Mesenchymal stem cell (in vitro differentiated cells and primary cell): Measurements from ENCODE around the gene NGB.

Source experiments
- DNase-seq: peaks from one replicate; pipeline ENCODE4 v3.0.0-alpha.2; 2013
- H2AFZ ChIP-seq: one replicate; pipeline ENCODE4 v1.6.1; 2013; ENCODE audit warnings: low read depth, mild to moderate bottlenecking, control low read depth, inconsistent platforms, low read length, moderate library complexity
- H2AK5ac ChIP-seq: 2 replicates; pipeline ENCODE4 v1.6.1; 2013; ENCODE audit warnings: low read length, moderate library complexity, mild to moderate bottlenecking, inconsistent platforms; ENCODE audit not compliant: severe bottlenecking
- H2BK120ac ChIP-seq: one replicate; pipeline ENCODE4 v1.6.1; 2013; ENCODE audit warnings: low read depth, mild to moderate bottlenecking, inconsistent platforms, low read length, moderate library complexity
- H2BK12ac ChIP-seq, 2 experiments: one replicate each; pipeline ENCODE4 v1.6.1; 2013; ENCODE audit warnings: inconsistent platforms in 2 of 2, low read length in 2 of 2, mild to moderate bottlenecking in 2 of 2, moderate library complexity in 2 of 2, control low read depth in 1 of 2
- H2BK15ac ChIP-seq: one replicate; pipeline ENCODE4 v1.6.1; 2013; ENCODE audit warnings: mild to moderate bottlenecking, low read depth, inconsistent platforms; ENCODE audit not compliant: poor library complexity, severe bottlenecking
- H2BK5ac ChIP-seq: 2 replicates; pipeline ENCODE4 v1.6.1; 2013; ENCODE audit warnings: low read depth, mild to moderate bottlenecking, low read length, control low read depth, inconsistent platforms; ENCODE audit not compliant: poor library complexity, severe bottlenecking
- H3K14ac ChIP-seq, 2 experiments: one replicate each; pipeline ENCODE4 v1.6.1; 2013; ENCODE audit warnings: inconsistent platforms in 2 of 2, low read length in 2 of 2, control low read depth in 1 of 2, mild to moderate bottlenecking in 1 of 2, moderate library complexity in 1 of 2
- H3K18ac ChIP-seq, 2 experiments: one replicate each; pipeline ENCODE4 v1.6.1; 2013; ENCODE audit warnings: inconsistent platforms in 2 of 2, low read length in 2 of 2, control low read depth in 1 of 2, low read depth in 1 of 2, mild to moderate bottlenecking in 1 of 2
- H3K23ac ChIP-seq, 2 experiments: one replicate each; pipeline ENCODE4 v1.6.1; 2013; ENCODE audit warnings: inconsistent platforms in 2 of 2, low read length in 2 of 2, mild to moderate bottlenecking in 2 of 2, moderate library complexity in 2 of 2, control low read depth in 1 of 2
- H3K27ac ChIP-seq: 2 replicates; pipeline ENCODE4 v1.5.1; 2013; ENCODE audit warnings: mild to moderate bottlenecking, moderate library complexity, low read length, control low read depth, inconsistent platforms; ENCODE audit not compliant: poor library complexity, severe bottlenecking
- H3K27me3 ChIP-seq, 2 experiments: 2 replicates each; pipeline versions ENCODE4 v1.6.1 to v1.7.0; 2013; ENCODE audit warnings: low read length in 2 of 2, mild to moderate bottlenecking in 2 of 2, moderate library complexity in 2 of 2, control low read depth in 1 of 2, inconsistent platforms in 1 of 2; ENCODE audit not compliant: control insufficient read depth in 1 of 2, insufficient read depth in 1 of 2
- H3K36me3 ChIP-seq, 2 experiments: 2 replicates each; pipeline versions ENCODE4 v1.6.1 to v1.7.0; 2013; ENCODE audit warnings: low read length in 2 of 2, control low read depth in 1 of 2, inconsistent platforms in 1 of 2, low read depth in 1 of 2, mild to moderate bottlenecking in 1 of 2; ENCODE audit not compliant: insufficient read depth in 2 of 2, control insufficient read depth in 1 of 2
- H3K4ac ChIP-seq, 2 experiments: one replicate each; pipeline ENCODE4 v1.6.1; 2013; ENCODE audit warnings: inconsistent platforms in 2 of 2, low read length in 2 of 2, mild to moderate bottlenecking in 2 of 2, moderate library complexity in 2 of 2, control low read depth in 1 of 2, low read depth in 1 of 2
- H3K4me1 ChIP-seq: 2 replicates; pipeline ENCODE4 v1.6.1; 2013; ENCODE audit warnings: low read depth, low read length, control low read depth; ENCODE audit not compliant: control insufficient read depth, insufficient read depth
- H3K4me2 ChIP-seq: 2 replicates; pipeline ENCODE4 v1.6.1; 2013; ENCODE audit warnings: low read length, mild to moderate bottlenecking, inconsistent platforms; ENCODE audit not compliant: poor library complexity, severe bottlenecking
- H3K4me3 ChIP-seq, 2 experiments: 2 replicates each; pipeline versions ENCODE4 v1.5.1 to v1.7.0; 2013; ENCODE audit warnings: low read length in 2 of 2, mild to moderate bottlenecking in 2 of 2, control low read depth in 1 of 2, low read depth in 1 of 2; ENCODE audit not compliant: insufficient read depth in 1 of 2
- H3K79me1 ChIP-seq: replicated peaks from 2 replicates; pipeline ENCODE4 v1.6.1; 2013; ENCODE audit warnings: mild to moderate bottlenecking, control low read depth, low read length, inconsistent platforms; ENCODE audit not compliant: poor library complexity, severe bottlenecking
- H3K9ac ChIP-seq: 2 replicates; pipeline ENCODE4 v1.7.0; 2013; ENCODE audit warnings: mild to moderate bottlenecking, low read length, moderate library complexity
- H3K9me3 ChIP-seq: 2 replicates; pipeline ENCODE4 v1.7.0; 2013; ENCODE audit warnings: mild to moderate bottlenecking, low read length; ENCODE audit not compliant: control insufficient read depth
- H4K8ac ChIP-seq: one replicate; pipeline ENCODE4 v1.6.1; 2013; ENCODE audit warnings: inconsistent platforms, mild to moderate bottlenecking, low read length, moderate library complexity
- H4K91ac ChIP-seq: one replicate; pipeline ENCODE4 v1.6.1; 2013; ENCODE audit warnings: mild to moderate bottlenecking, low read length, inconsistent platforms
- WGBS: methylation state at CpG from one replicate; pipeline ENCODE4 v1.1.7; 2013; ENCODE audit warnings: mixed read lengths; 5-methylcytosine and 5-hydroxymethylcytosine counted together

NGB gene

DNA sequence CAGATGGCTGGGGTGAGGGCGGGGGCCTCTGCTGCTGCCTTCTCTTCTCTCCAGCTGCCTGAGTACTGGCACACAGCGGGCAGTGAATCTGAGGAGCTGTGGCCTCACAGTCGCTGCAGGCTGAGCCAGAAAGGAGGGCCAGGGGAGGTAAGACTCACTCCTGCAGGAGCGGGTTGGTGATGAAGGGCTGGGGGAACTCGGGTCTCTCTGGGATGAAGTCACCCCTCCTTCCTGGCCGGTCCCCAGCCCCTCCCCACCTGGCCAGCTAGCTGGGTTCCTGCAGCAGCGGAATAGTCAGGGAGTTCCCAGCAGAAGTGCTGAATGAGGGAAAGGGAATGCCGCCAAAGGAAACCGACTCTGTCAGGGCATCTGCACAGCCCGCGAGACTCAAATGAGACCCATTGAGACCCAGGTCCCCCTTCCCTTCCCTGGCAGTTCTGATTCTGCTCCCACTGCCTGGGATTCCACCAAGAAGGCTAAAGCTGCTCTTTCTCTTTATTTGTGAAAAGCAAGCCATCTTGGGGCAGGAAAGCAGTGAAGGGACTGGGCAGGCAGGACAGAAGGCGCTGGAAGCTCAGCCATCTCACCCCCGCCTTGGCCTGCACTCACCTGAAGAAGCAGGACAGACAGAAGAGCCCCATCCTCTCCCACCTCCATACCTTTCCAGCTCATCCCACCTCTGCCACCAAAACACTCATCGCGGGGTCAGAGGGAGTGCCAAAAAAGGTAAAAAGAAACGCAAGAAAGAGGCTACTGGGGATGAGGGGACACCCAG lies 5.3 kb downstream of the NGB start:
- H3K27ac ChIP-seq, result no peak overlapping the region
- H2BK12ac ChIP-seq, result no peak overlapping the region
- no peak overlapping the region for H2AFZ ChIP-seq
- no peak overlapping the region for H2BK5ac ChIP-seq
- no peak overlapping the region for H3K4me2 ChIP-seq
- no peak overlapping the region for H2AK5ac ChIP-seq
- no peak overlapping the region for H3K9ac ChIP-seq
- no peak overlapping the region for H2BK15ac ChIP-seq
- H3K79me1 ChIP-seq, result no peaks in the 10 kb centered on the region
- H2BK120ac ChIP-seq, result no peak overlapping the region
- H3K27me3 ChIP-seq, result peaks cover 55 to 72% of the 10 kb centered on the region in 2 experiments
- no peak overlapping the region for H3K4ac ChIP-seq
- H3K36me3 ChIP-seq, result no peaks in the 10 kb centered on the region
- peaks cover 12% of the 10 kb centered on the region for H3K4me1 ChIP-seq
- DNase-seq, result no peak
- no peak overlapping the region for H4K8ac ChIP-seq
- no peak overlapping the region for H3K14ac ChIP-seq
- no peak overlapping the region for H3K18ac ChIP-seq
- H3K4me3 ChIP-seq, result no peak overlapping the region
- H3K9me3 ChIP-seq, result peaks cover 11% of the 10 kb centered on the region
- 64% methylated on average over 13 of the region's 16 CpGs for WGBS
- H3K23ac ChIP-seq, result no peak overlapping the region
- no peak overlapping the region for H4K91ac ChIP-seq

DNA sequence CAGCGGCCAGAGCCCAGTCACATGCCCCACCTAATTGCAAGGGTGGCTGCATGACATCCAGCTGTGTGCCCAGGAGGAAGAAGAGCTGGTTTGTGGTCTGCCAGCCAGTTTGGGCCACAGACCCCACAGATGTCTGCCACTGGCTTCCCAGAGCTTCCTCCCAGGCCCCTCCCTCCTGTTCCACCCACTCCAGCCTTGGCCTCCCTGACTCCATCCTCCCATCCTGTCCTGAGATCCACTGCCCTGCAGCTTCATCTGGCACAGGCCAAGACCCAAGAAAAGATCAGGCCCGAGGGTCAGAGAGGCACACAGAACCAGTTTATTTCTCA lies 5.9 kb downstream of the NGB start:
- H4K8ac ChIP-seq, result no peak overlapping the region

GRCh38 chr14:77264466-77265186 lies 6.4 kb downstream of the NGB start:
- H4K91ac ChIP-seq, result no peak overlapping the region
- 81% methylated on average over 16 of the region's 16 CpGs for WGBS
- no peak overlapping the region for H3K4me2 ChIP-seq
- peaks cover 11% of the 10 kb centered on the region for H3K9me3 ChIP-seq
- no peak overlapping the region for H3K4ac ChIP-seq
- no peak overlapping the region for H4K8ac ChIP-seq
- H2AK5ac ChIP-seq, result no peak overlapping the region
- DNase-seq, result no peak
- no peaks in the 10 kb centered on the region for H3K79me1 ChIP-seq
- H3K23ac ChIP-seq, result no peak overlapping the region
- no peak overlapping the region for H3K27ac ChIP-seq
- no peak overlapping the region for H2BK120ac ChIP-seq
- no peak overlapping the region for H3K18ac ChIP-seq
- H3K4me3 ChIP-seq, result no peak overlapping the region
- H2BK15ac ChIP-seq, result no peak overlapping the region
- no peak overlapping the region for H2BK12ac ChIP-seq
- H3K14ac ChIP-seq, result no peak overlapping the region
- H3K36me3 ChIP-seq, result no peaks in the 10 kb centered on the region
- H2BK5ac ChIP-seq, result no peak overlapping the region
- peaks cover 56 to 73% of the 10 kb centered on the region in 2 experiments for H3K27me3 ChIP-seq
- no peak overlapping the region for H3K9ac ChIP-seq
- H3K4me1 ChIP-seq, result peaks cover 5% of the 10 kb centered on the region
- H2AFZ ChIP-seq, result no peak overlapping the region

More for the DNA sequence above, 5.9 kb downstream of the NGB start:
- Histone ChIP-seq H3K27ac (no peak overlapping the region), H3K4me1 (peaks cover 7% of the 10 kb centered on the region), H2BK12ac (no peak overlapping the region), H2BK15ac (no peak overlapping the region), H2AK5ac (no peak overlapping the region), H3K79me1 (no peaks in the 10 kb centered on the region), H3K9me3 (peaks cover 11% of the 10 kb centered on the region), H3K4me2 (no peak overlapping the region), H3K9ac (no peak overlapping the region), H3K18ac (no peak overlapping the region), H3K36me3 (no peaks in the 10 kb centered on the region), H3K14ac (no peak overlapping the region), H2AFZ (no peak overlapping the region), H2BK5ac (no peak overlapping the region), H3K4ac (no peak overlapping the region), H2BK120ac (no peak overlapping the region), H3K4me3 (no peak overlapping the region), H3K23ac (no peak overlapping the region), H3K27me3 (peaks cover 58 to 70% of the 10 kb centered on the region in 2 experiments), H4K91ac (no peak overlapping the region)
- 85% methylated on average over 2 of the region's 2 CpGs for WGBS
- no peak for DNase-seq

DNA sequence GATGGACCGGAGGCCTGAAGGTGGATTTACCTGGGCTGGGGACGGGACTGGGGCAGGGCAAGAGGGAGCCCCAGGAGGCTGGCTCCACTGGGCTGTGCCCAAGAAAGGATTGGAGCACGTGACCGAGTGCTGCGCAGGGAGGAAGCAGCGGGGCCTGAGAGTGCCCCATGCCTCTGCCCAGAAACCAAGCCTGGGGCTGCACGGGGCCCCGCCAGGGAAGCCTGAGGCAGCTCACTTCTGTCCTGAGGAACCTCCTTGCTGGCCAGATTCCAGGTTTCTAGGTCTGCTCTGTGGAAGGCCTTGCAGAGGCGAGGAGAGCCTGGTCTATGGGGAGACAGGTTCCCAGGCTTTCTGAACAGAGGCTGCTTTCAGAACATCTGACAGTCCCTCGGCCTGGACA lies 10.4 kb downstream of the NGB start:
- no peak overlapping the region for H2BK12ac ChIP-seq
- no peaks in the 10 kb centered on the region for H3K79me1 ChIP-seq
- H4K91ac ChIP-seq, result no peak overlapping the region
- no peak overlapping the region for H2BK15ac ChIP-seq
- no peak overlapping the region for H2AK5ac ChIP-seq
- no peak overlapping the region for H3K4ac ChIP-seq
- H2BK120ac ChIP-seq, result no peak overlapping the region
- no peak overlapping the region for H3K4me2 ChIP-seq
- 81% methylated on average over 10 of the region's 10 CpGs for WGBS
- H3K14ac ChIP-seq, result no peak overlapping the region
- H3K27me3 ChIP-seq, result peaks cover 48 to 73% of the 10 kb centered on the region in 2 experiments
- H3K9ac ChIP-seq, result no peak overlapping the region
- no peak overlapping the region for H3K4me3 ChIP-seq
- no peak overlapping the region for H3K23ac ChIP-seq
- no peaks in the 10 kb centered on the region for H3K4me1 ChIP-seq
- H3K9me3 ChIP-seq, result no peaks in the 10 kb centered on the region
- no peak overlapping the region for H2AFZ ChIP-seq
- no peak overlapping the region for H3K18ac ChIP-seq
- H4K8ac ChIP-seq, result no peak overlapping the region
- DNase-seq, result no peak
- no peaks in the 10 kb centered on the region for H3K36me3 ChIP-seq
- no peak overlapping the region for H2BK5ac ChIP-seq
- H3K27ac ChIP-seq, result no peak overlapping the region
